SW480 (cell line): ENCODE results near the gene OTOGL.

ENCODE experiments used
- DNase-seq: peaks from one replicate; pipeline ENCODE4 v3.0.0-alpha.2; 2016; ENCODE audit warnings: low spot score

The OTOGL gene

DNA sequence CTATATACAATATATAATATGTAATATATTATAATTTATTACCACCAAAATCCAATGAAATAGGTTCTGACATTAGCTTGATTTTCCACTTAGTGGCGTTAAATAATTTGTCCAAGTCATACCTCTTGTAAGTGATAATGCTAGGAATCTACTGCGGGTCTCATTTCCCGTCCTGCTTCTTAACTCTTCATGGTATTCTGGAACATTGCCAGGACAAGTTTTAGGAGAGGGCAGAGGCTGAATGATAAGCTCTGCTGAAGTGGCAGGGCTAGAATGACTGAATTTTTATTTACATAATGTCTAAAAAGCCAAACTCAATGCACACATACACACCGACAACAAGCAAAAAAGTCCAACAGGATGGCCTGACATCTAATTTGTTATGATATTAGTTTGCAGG is 274.3 kb downstream of the OTOGL start:
- no peak for DNase-seq

DNA sequence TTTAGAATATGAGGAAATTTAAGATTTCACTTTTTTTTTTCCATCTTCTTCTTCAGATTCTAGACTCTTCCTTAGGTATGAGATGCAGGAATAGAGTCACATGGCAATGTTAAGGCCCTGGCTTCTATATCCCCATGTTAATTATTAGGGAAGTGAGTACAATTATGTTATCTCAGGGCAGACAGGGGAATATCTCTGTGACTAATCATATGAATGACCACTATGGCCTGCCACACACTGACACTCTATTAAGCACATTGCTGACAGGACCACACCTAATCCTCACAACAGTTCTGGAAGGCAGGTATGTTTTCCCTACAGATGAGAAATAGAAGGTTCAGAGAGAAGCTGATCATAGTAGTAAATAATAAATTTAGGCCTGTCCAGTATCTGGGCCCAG is 275.3 kb downstream of the OTOGL start:
- peak; percentile 9 for DNase-seq

DNA sequence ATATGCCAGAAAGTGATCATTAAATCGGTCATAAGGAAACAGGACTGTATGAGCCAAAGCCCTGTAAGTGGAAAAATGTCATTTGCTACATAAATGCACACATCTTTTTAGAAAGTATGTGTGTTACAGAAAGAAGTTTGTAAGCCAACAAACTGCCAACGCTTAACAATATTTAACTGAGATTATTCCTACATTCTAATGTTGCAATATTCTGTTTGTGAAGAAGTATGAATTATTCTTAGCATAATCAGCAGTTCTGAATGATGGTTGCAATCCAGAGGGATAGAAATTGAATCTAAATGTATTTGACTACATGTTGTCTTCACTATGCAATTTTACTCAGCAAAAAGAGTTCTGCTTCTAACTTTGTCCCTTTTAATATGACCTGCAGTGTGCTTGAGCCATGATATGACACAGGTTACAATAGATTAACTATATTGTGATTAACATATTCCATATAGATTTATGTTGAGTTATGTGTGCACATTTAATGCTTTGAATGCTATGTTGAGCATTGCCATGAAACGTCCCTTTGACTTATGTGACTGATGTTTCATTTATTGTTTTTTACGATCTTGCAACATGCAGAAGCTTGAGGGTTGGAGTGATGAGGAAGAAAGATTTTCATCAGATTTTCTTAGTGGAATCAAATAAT is 277.9 kb downstream of the OTOGL start:
- DNase-seq = no peak

DNA sequence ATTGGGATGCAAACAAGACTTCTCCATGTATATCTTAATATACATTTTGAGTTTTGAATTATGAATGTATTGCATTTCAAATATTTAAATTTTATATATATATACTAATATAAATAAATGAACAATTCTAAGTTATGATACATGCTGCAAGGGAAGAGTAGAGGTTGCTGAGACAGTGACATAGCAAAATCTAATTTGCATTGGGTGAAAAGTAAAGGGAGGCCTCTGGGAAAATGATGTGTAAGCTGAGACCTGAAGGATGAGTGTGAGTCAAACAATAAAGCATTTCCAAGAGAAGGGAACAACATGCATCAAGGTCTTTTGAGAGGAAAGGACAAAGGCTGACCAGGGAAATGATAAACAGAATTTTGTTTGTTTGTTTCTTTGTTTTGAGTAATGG is 281.8 kb downstream of the OTOGL start:
- DNase-seq = no peak

DNA sequence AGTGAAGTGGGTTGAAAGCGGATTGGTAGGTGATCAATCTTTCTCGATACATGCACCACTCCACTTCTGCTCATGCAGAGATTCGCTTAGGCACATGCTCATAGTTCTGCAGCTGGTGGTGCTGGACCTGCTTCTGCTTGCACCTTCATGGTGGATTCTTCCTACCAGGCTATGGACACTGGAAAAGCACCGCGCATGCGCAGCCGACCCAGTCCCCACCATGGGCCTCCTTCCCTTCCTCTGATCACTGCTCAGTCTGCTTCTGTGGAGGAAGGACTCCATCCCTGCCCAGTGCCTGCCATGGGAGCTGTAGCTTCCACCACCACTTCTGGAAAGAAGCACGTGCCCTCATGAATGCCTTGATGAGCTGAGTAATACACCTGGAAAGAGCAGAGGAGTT is 282.9 kb downstream of the OTOGL start:
- DNase-seq = no peak

DNA sequence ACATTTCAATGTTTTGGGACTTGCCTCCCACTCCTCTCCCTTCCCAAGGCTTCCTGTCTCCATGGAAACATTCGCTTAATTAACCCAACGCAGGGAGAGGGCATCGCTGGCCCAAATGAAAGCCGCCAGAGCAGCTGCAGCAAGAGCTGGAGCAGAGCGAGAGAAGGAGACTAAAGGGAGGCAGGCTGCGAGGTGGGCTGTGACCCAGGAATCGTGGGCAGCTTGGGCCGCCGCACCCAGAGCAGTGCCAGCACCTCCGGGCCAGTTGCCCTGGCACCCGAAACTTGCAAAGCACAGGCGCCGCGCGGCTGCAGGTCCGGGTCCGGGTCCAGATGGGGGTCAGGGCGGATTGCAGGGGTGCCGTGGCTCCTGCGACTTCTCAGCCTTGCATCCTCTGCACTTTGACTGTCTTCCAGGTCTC is 301.2 kb downstream of the OTOGL start:
- no peak for DNase-seq

DNA sequence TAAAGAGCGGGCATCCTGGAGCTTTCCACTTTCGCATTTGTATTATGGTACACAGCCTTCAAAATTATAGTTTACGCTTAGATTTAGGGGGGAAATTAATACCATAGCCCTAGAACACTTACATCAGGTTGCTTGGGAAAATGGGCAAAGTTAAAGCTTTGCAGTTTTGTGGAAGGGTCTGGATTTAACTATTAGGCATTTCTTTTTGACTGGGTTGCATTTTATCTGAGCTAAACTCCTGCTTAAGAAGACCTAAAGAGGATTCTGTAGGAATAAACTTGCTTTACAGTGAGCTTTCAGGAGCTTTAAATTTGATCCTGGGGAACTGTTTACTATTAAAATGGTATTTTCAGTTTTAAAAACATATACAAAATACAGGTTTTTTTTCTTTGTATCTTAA is 301.9 kb downstream of the OTOGL start:
- no peak for DNase-seq

DNA sequence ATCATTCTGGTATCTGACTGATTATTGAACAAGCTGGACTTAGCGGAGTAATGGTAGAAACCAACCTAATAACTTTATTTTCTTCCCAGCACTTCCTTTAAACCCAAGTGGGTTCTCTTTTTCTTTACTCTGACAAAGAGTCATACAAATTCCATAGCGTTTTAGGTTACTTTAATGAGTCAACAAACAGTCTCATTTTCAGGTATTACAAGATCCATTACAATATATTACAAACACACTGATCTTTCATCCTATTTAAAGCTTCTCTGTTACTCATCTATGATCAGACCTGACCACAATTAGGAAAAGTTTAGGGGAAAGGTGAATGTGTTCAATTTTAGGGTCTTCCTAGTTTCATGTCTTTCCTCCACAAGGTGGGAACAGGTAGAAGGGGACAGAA is 305.3 kb downstream of the OTOGL start:
- no peak for DNase-seq

DNA sequence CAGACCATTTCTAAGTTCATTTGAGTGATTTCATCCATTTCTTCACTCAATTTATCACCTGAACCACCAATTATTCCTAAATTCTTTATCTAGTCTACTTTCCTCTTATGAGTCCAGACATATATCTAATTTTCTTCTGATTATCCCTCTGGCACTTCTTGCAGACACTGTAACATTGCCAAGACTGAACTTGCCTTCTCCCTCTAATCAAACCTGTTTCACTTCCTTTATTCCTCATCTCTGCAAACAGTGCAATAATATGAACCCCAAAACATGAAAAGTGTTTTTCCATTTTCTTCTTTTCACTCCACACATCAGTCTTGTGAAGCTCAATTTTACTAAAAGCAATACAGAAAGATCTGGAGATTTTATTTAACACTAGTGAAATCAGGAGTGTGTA is 306.9 kb downstream of the OTOGL start:
- no peak for DNase-seq

DNA sequence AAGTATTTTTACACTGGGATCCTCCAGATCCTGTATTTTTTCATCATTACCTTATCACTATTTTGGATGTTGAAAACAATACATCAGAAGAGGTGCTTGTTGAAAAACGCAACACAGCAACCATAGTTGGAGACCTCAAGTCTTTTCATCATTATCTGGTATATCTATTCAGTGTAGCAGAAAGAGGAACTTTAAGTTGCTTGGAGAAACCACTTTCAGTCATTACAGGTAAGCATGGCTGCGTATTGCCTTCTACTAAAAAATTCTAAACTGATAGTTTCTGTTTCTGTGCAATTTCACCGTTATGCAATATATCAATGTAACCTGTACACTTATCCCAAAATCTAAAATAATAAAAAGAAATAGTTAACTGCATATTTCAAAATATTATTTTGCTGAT is 312.4 kb downstream of the OTOGL start:
- DNase-seq = no peak

DNA sequence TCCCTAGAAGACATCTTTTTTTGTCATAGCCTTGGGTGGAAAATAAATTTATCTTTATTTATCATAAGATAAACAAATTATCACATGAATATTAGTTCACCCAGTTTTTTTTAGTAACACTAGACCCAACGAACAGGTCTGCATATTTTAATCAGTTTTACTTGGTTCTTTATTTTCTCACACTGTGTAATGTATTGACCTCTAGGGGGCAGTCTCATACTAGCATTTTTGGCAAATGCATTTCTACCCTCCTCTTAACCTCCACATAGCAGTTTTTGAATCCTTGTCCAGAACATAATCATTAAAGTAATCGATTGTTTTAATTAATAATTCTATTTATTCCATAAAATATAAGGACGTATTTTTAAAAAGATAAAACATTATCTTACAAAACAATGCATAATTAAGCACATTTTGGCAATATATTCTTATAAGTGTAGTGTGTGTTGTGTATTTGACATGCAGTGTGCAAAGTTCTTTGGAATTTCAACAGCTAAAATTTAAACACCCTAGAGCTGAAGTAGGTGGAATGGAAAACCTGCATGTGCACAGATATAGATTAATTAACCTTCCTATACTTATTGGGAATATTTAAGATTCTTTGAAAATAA is 313.1 kb downstream of the OTOGL start:
- peak; percentile 53 for DNase-seq

DNA sequence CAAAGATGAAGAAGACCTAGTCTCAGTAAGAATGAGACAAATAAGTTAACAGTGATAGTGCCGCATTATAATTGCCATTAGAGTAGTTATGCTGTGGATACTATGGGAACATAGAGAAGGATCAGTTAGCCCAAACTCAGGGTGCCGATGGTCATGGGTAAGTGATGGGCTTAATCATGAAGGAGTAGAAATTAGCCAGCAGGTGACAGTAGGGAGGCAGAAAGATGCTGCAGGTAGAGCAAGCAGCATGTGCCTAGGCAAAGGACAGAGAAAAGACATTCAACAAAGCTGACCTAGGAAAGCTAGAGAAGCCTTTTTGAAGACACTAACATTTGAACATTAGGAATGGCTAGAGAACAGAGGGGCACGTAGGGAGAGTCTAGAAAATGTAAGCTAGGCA is 314.1 kb downstream of the OTOGL start:
- DNase-seq = no peak

DNA sequence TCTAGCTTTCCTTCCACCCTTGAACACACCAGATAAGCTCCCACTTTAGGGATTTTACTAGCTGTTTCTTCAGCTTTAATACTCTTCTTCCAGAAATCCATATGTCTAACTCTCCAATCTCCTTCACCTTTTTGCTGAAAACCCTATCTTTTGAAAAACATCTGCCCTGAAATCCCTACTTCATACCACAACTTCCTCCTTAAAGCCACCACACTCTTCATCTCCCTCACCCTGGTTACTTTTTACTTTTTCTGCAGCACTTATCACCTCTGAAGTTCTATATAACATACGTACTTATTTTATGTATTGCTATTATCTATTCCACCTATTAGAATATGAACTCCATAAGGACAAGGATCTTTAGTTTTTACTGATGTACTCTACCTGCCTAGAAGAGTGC is 316.1 kb downstream of the OTOGL start:
- DNase-seq = no peak

DNA sequence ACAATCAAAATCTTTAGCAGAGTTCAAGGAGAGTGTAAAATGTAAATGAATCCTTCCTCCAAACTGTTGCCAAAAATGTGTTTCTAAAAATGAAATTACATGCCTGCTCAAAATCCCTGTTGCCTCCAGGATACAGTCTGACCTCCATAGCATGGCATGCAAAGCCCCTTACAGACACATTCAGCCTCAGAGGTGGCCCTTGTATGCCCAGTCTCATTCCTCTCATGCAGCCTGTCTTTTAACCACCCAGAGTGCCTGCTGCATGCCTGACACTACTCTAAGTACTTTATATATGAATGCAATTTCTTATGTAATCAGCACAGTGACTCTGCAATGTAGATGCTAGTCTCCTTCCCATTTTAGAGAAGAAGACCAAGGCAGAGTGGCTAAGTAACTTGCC is 320.3 kb downstream of the OTOGL start:
- DNase-seq = no peak

DNA sequence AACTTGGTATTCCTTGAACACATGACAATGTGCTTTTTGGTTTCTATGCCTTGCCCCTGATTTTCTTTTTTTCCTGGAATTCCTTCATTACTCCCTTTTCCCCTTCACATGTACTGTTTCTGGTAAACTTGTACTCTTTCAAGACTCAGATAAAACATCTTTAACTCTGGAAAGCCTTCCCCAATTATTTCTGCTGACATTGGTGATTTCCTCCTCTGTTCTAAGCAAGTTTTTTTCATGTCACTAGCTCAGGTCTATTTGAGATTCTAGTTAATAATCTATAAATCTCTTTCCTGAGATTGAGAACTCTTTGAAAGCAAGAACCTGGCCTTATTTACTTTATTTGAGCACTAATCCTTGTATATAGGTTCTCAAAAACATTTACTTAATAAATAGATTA is 320.7 kb downstream of the OTOGL start:
- DNase-seq = no peak

DNA sequence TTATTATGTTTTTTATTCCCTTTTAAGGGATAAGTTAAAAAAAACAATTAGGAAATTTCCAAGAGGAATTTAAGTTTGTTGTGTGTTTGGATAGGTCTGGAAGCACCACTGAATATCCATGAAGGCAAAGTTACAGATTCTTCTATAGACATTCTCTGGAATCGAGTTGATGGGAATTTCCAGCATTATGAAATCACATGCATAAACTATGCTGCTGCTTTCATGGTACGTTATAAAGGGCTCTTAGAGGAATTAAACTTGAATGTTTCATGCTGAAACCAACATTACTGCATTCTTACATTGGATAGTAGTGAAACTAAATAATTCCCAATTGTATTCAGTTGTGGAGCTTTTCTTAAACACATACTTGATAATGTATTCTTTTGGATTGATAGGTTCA is 323.2 kb downstream of the OTOGL start:
- no peak for DNase-seq
